SJSA1 (cell line): ENCODE results near the gene EMC6. TPM values are rescaled to one million over a fixed set of nuclear protein-coding genes. Genes with fewer than 3 reads are reported as not detected.
"Not testable (repeated sequence)": the region's sequence is repeated elsewhere in the genome, so short reads cannot be mapped to it uniquely, and the experiment has no call there.

Experiments
- DNase-seq, 2 experiments: peaks; one replicate each; pipeline ENCODE4 v3.0.0-alpha.2; 2015 to 2020; ENCODE audit warnings: low spot score in 2 of 2, low read depth in 1 of 2
- H3K27ac ChIP-seq: fragments of 250-450 bp; sonication (Bioruptor Pico); 2 replicates; pipeline ENCODE4 v1.5.1; 2020; ENCODE audit warnings: mild to moderate bottlenecking, moderate library complexity
- H3K27me3 ChIP-seq: fragments of 250-450 bp; sonication (Bioruptor Pico); replicated peaks from 2 replicates; pipeline ENCODE4 v1.5.1; 2020; ENCODE audit warnings: mild to moderate bottlenecking, moderate library complexity
- H3K36me3 ChIP-seq: fragments of 250-450 bp; sonication (Bioruptor Pico); 2 replicates; pipeline ENCODE4 v1.5.1; 2020; ENCODE audit warnings: mild to moderate bottlenecking
- H3K4me1 ChIP-seq: fragments of 250-450 bp; sonication (Bioruptor Pico); replicated peaks from 2 replicates; pipeline ENCODE4 v1.6.1; 2021; ENCODE audit warnings: mild to moderate bottlenecking
- H3K4me3 ChIP-seq: fragments of 250-450 bp; sonication (Bioruptor Pico); 2 replicates; pipeline ENCODE4 v1.5.1; 2020; ENCODE audit warnings: mild to moderate bottlenecking
- H3K9me3 ChIP-seq: fragments of 250-450 bp; sonication (Bioruptor Pico); replicated peaks from 2 replicates; pipeline ENCODE4 v1.5.1; 2020; ENCODE audit warnings: mild to moderate bottlenecking
- total RNA-seq: library from RNA; depleted of rRNA; stranded (reverse); fragments of >200 nt; shearing (Covaris generic); gene quantifications from 2 replicates; pipeline ENCODE4 v1.2.3, GENCODE V29; 2014

The EMC6 gene
- total RNA-seq, 1 experiment from 2014 or later, result 34.3 TPM

- Histone ChIP-seq H3K27me3 (peaks cover 25% of the 10 kb centered on the region), H3K4me1 (peaks cover 10% of the 10 kb centered on the region), H3K36me3 (no peaks in the 10 kb centered on the region), H3K4me3 (no peak overlapping the region), H3K9me3 (0 out of 2 replicates have a peak, but pooled peaks cover 3% of the 10 kb centered on the region), H3K27ac (no peak overlapping the region)
- DNase-seq, result no peak
Observed at GRCh38 chr17:3695129-3695722, 26.6 kb downstream of the EMC6 start.

- H3K36me3 ChIP-seq, result no peaks in the 10 kb centered on the region
- peaks cover 25% of the 10 kb centered on the region for H3K27me3 ChIP-seq
- H3K9me3 ChIP-seq, result 0 out of 2 replicates have a peak, but pooled peaks cover 3% of the 10 kb centered on the region
- no peak for DNase-seq
- peaks cover 10% of the 10 kb centered on the region for H3K4me1 ChIP-seq
- peak within 1 kb of the TSS; percentile 23 for H3K4me3 ChIP-seq
- no peak within 1 kb of the TSS for H3K27ac ChIP-seq
Observed at GRCh38 chr17:3695723-3696411, 27.3 kb downstream of the EMC6 start, which contains the start of gene P2RX5. Gene P2RX5, minus strand, starts transcription at chr17:3696155. Its CDS starts 150 bp downstream, at chr17:3696005.

GRCh38 chr17:3697103-3697476 is 28.5 kb downstream of the EMC6 start:
- Histone ChIP-seq H3K36me3 (no peaks in the 10 kb centered on the region), H3K4me1 (peaks cover 10% of the 10 kb centered on the region), H3K4me3 (no peak overlapping the region)

GRCh38 chr17:3698139-3698538 is 29.5 kb downstream of the EMC6 start:
- H3K4me3 ChIP-seq, result no peak overlapping the region
- H3K4me1 ChIP-seq, result peaks cover 10% of the 10 kb centered on the region
- no peak for DNase-seq
- peaks cover 5% of the 10 kb centered on the region; the same call in 1 of the 2 replicates for H3K9me3 ChIP-seq
- H3K27me3 ChIP-seq, result peaks cover 25% of the 10 kb centered on the region
- H3K27ac ChIP-seq, result no peak overlapping the region
- no peaks in the 10 kb centered on the region for H3K36me3 ChIP-seq

More at GRCh38 chr17:3697103-3697476, 28.5 kb downstream of the EMC6 start:
- Histone ChIP-seq H3K9me3 (peaks cover 4% of the 10 kb centered on the region; the same call in 1 of the 2 replicates), H3K27me3 (peaks cover 25% of the 10 kb centered on the region), H3K27ac (no peak overlapping the region)
- DNase-seq, result no peak

GRCh38 chr17:3699951-3700350 is 31.3 kb downstream of the EMC6 start:
- H3K27me3 ChIP-seq, result peaks cover 19% of the 10 kb centered on the region
- peaks cover 10% of the 10 kb centered on the region for H3K4me1 ChIP-seq
- H3K36me3 ChIP-seq, result no peaks in the 10 kb centered on the region
- H3K27ac ChIP-seq, result no peak overlapping the region
- no peak for DNase-seq
- no peak overlapping the region for H3K4me3 ChIP-seq
- peaks cover 5% of the 10 kb centered on the region; the same call in 1 of the 2 replicates for H3K9me3 ChIP-seq

GRCh38 chr17:3702041-3702539 is 33.5 kb downstream of the EMC6 start:
- not testable (repeated sequence) for H3K36me3 ChIP-seq, H3K9me3 ChIP-seq, DNase-seq, H3K27me3 ChIP-seq, H3K27ac ChIP-seq, H3K4me1 ChIP-seq, H3K4me3 ChIP-seq

GRCh38 chr17:3704931-3705717 is 36.5 kb downstream of the EMC6 start:
- Histone ChIP-seq H3K4me1 (no peaks in the 10 kb centered on the region), H3K27ac (no peak overlapping the region), H3K4me3 (no peak overlapping the region), H3K27me3 (no peaks in the 10 kb centered on the region), H3K36me3 (no peaks in the 10 kb centered on the region), H3K9me3 (peaks cover 2% of the 10 kb centered on the region; the same call in 1 of the 2 replicates)
- no peak for DNase-seq

GRCh38 chr17:3705718-3705984 is 37.0 kb downstream of the EMC6 start:
- not testable (repeated sequence) for H3K4me1 ChIP-seq, H3K4me3 ChIP-seq, H3K27me3 ChIP-seq, H3K27ac ChIP-seq, H3K9me3 ChIP-seq, DNase-seq, H3K36me3 ChIP-seq

- DNase-seq, result no peak
- Histone ChIP-seq H3K36me3 (peaks cover 5% of the 10 kb centered on the region), H3K4me1 (peaks cover 9% of the 10 kb centered on the region), H3K27ac (no peak overlapping the region), H3K4me3 (no peak overlapping the region), H3K27me3 (no peaks in the 10 kb centered on the region), H3K9me3 (no peaks in the 10 kb centered on the region)
Observed at GRCh38 chr17:3708366-3708765, 39.8 kb downstream of the EMC6 start.

- peaks cover 25% of the 10 kb centered on the region for H3K36me3 ChIP-seq
- DNase-seq, result no peak
- H3K27ac ChIP-seq, result no peak overlapping the region
- no peak overlapping the region for H3K4me3 ChIP-seq
- no peaks in the 10 kb centered on the region for H3K9me3 ChIP-seq
- no peaks in the 10 kb centered on the region for H3K27me3 ChIP-seq
- H3K4me1 ChIP-seq, result peaks cover 9% of the 10 kb centered on the region
Observed at GRCh38 chr17:3710951-3711383, 42.4 kb downstream of the EMC6 start.

- peaks cover 9% of the 10 kb centered on the region for H3K4me1 ChIP-seq
- no peaks in the 10 kb centered on the region for H3K27me3 ChIP-seq
- DNase-seq, result peak in 1 of 2 experiments; percentile 40
- no peak overlapping the region for H3K4me3 ChIP-seq
- H3K9me3 ChIP-seq, result no peaks in the 10 kb centered on the region
- no peak overlapping the region for H3K27ac ChIP-seq
- H3K36me3 ChIP-seq, result peaks cover 44% of the 10 kb centered on the region
Observed at GRCh38 chr17:3712811-3713463, 44.3 kb downstream of the EMC6 start.

- H3K9me3 ChIP-seq, result no peaks in the 10 kb centered on the region
- no peak overlapping the region for H3K27ac ChIP-seq
- no peak overlapping the region for H3K4me3 ChIP-seq
- H3K27me3 ChIP-seq, result no peaks in the 10 kb centered on the region
- DNase-seq, result no peak
- peaks cover 16% of the 10 kb centered on the region for H3K4me1 ChIP-seq
- peaks cover 63% of the 10 kb centered on the region for H3K36me3 ChIP-seq
Observed at GRCh38 chr17:3715296-3715695, 46.7 kb downstream of the EMC6 start.

- peaks cover 19% of the 10 kb centered on the region for H3K4me1 ChIP-seq
- H3K4me3 ChIP-seq, result no peak overlapping the region
- no peak overlapping the region for H3K27ac ChIP-seq
- no peaks in the 10 kb centered on the region for H3K9me3 ChIP-seq
- DNase-seq, result no peak
- peaks cover 77% of the 10 kb centered on the region for H3K36me3 ChIP-seq
- no peaks in the 10 kb centered on the region for H3K27me3 ChIP-seq
Observed at GRCh38 chr17:3718201-3718600, 49.6 kb downstream of the EMC6 start.
